ENCODE data around the gene TMEM255B.

The TMEM255B gene

DNA sequence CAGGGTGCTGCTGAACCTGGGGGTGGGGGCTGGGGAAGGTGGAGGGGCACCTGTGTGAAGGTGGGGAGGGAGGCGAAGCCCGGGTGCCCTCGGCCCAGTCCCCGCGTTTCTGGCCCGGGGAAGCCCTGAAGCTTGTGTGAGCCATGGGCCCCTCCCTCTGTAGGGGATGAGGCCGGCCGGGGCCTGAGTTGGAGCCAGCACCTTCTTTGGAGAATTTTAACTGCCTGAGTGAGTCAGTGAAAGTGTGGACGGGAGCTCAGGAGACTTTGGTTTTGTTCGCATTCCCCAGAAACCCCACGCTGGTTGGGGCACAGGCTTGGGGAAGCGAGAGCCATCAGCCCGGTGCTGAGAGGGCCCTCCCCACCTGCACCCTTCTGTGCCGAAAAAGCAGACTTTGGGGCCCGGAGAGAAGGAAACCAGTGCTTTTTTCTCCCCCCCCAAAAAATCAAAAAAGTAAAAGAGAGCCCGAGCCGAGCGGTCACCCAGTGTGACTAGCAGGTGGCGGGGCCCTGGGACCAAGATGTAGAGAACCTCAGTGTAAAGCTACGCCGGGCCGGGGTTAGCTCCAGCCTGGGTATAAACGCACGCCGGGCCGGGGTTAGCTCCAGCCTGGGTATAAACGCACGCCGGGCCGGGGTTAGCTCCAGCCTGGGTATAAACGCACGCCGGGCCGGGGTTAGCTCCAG, 45.1 kb downstream of the TMEM255B start:
- DNase-seq (ENCODE audit: low read depth in 3 of 3): no peak

DNA sequence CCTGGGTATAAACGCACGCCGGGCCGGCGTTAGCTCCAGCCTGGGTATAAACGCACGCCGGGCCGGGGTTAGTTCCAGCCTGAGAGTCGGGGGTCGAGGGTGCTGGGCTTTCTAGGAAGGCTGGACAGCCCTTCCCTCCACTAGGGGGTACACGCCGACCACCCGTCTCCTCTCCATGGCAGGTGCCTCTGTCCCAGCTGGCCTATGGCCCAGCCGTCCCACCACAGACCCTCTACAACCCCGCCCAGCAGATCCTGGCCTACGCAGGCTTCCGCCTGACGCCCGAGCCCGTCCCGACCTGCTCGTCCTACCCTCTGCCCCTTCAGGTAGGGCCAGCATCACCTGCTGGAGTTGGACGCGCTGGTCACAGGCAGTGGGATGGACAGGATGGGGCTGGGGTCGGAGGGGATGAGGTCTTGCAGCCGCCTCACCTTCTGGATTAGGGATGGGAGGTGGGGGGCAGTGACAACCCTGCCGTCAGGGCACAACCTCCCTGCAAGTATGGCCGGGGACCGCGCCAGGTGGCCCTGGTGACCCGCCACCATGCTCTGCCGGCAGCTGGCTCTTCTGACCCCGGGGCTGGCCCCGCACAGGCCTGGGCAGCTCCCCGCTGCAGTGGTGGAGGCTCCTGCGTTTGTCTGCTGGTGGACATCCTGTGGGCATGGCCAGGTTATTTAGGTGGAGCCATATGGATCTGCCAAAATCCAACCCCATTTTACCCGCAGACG, 45.8 kb downstream of the TMEM255B start:
- DNase-seq (ENCODE audit: low read depth in 3 of 3): no peak

DNA sequence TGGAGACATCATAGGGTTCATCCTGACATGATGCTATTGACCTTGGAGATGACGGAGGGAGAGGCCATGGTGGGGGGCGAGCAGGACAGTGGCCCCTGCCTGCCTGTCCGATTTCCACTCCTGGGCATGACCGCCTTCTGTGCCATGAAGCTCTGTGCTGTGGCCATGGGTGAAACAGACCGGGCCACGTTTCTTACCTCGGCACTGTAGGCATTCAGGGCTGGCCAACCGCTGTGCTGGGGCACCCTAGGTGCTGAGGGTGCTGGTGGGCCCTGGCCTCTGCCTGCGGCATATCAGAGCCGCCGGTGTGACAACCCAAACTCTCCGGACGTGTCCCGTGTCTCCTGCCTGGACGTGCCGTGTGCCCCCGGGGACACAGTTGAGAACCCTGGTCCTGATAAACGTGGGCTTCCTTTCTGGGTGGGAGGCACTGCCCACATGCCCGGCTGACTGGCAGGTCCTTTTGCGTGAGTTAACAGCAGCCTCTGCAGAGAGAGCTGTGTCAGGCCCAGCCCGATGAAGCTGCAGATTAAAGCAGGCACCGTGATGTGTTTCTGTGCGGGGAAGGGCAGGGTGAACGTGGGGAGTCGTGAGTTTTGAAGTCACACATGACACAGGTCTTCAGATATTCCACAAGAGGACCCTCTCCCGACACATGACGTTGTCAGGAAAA, 46.5 kb downstream of the TMEM255B start:
- no peak for DNase-seq (ENCODE audit: low read depth in 3 of 3)

DNA sequence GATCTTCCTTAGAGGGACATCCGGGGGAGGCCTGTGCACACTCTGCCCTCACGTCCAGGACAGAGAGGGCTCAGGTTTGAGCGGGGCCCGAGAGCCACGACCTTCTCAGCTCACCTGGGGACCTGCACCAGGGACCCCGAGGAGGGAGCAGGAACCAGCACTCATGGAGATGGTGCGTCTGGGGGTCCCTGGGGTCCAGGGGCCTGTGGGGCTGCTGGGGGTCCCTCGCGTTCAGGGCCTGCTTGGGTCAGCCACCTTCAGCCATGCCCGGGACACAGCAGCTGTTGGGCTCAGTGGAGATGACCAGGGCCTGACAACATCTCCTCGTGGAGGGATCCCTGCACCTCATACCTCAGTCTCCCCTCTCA, 47.1 kb downstream of the TMEM255B start:
- DNase-seq (ENCODE audit: low read depth in 3 of 3): no peak

DNA sequence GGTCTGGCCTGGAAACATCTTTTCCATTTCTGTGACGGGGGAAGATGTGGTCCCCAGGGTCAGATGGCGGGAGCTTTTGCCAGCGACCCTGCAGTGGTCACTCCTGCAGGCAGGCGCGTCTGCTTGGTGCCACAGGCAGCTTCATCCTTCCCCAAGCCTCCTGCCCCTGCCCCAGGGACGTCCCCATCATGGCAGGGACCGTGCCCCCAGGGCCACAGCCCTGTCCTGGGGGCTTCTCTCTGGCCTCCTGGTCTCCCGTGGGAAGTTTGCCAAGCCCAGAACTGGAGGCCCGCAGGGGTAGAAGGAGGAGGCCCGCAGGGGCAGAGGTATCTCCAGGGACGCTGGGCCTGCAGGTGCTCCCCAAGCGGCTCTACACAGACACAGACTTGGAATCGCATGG, 47.5 kb downstream of the TMEM255B start:
- DNase-seq (ENCODE audit: low read depth in 3 of 3): no peak

DNA sequence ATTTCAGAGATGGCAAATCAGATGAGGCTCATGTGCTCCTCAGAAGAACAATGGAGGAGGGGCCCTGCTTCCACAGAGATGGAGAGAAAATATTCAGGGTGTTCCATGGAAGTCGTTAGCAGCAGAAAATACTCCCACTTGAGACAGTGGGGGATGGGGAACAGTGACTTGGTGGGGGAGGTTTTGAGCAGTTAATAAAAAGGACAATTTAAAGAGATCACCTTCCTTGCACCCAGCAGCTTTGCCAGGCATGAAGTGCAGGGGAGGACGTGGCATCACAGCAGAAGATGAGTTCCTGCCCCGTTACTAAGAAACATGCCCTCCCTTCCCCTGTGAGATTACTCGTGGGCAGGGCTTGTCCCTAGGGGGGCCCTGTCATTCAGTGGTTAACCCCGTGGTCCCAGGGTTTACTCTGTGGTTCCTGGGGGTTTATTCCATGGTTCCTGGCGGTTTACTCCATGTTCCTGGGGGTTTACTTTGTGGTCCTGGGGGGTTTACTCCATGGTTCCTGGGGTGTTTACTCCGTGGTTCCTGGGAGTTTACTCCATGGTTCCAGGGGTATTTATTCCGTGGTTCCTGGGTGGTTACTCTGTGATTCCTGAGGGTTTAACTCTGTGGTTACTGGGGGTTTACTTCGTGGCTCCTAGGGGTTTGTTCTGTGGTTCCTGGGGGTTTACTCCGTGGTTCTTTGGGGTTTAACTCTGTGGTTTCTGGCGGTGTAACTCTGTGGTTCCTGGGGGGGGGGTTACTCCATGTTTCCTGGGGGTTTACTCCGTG, 49.2 kb downstream of the TMEM255B start:
- DNase-seq (ENCODE audit: low read depth in 3 of 3): no peak

DNA sequence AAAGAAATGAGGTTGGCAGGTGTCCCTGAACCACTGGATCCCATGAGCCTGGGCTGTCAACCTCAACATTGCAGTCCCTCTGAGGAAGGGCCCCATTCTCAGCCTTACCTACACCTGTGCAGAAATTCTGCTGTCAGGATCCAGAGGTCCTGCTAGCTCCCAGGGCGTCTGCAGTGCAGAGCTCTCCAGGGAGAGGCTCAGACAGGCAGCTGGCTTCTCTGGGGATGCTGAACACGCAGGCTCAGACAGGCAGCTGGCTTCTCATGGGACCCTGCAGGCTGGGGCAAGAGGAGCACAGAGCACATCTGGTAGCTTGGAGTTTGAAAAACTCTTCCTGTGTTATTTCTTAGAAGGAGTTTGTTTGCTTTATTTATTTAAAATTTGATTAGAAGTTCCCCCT, 50.9 kb downstream of the TMEM255B start:
- DNase-seq (ENCODE audit: low read depth in 3 of 3): no peak

DNA sequence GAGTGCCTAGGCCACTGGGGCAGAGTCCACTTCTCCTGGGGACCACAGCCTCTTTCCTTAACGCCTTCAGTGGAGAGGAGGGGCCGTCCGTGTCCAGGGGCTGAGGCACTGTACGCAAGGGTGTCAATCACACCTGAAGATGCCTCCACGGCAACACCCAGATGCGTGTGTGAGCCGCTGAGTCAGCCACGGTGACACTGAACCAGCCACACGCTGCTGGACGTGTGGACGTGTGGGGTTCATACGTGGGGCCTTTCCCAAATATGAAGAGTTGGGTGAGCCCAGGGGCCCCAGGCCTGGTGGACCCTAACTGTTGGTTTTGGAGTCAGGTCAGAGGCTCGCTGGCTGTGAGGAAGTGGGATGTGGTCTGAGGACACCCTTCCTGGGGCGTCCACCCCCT, 51.6 kb downstream of the TMEM255B start:
- DNase-seq (ENCODE audit: low read depth in 3 of 3): no peak

DNA sequence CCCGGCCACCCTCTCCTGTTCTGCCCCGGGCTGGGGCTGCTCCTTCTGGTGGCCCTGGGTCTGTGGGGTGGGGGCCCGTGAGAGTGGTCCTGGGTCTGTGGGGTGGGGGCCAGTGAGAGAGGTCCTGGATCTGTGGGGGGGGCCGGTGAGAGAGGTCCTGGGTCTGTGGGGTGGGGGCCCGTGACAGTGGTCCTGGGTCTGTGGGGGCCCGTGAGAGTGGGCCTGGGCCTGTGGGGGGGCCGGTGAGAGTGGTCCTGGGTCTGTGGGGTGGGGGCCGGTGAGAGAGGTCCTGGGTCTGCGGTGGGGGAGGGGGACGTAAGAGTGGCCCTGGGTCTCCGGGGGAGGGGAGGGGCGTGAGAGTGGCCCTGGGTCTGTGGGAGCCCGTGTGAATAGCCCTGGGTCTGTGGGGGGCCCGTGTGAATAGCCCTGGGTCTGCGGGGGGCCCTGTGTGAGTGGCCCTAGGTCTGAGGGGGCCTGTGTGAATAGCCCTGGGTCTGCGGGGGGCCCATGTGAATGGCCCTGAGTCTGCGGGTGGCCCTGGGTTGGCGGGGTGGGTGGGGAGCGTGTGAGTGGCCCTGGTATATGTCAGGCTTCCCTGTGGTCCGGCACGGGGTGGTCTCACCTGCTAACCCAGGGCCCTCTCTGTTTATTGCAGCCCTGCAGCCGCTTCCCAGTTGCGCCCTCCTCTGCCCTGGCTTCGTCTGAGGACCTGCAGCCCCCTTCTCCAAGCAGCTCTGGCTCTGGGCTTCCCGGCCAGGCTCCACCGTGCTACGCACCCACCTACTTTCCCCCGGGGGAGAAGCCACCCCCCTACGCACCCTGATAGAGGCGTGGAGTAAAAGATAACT, 52.3 kb downstream of the TMEM255B start:
- no peak for DNase-seq (ENCODE audit: low read depth in 3 of 3)

DNA sequence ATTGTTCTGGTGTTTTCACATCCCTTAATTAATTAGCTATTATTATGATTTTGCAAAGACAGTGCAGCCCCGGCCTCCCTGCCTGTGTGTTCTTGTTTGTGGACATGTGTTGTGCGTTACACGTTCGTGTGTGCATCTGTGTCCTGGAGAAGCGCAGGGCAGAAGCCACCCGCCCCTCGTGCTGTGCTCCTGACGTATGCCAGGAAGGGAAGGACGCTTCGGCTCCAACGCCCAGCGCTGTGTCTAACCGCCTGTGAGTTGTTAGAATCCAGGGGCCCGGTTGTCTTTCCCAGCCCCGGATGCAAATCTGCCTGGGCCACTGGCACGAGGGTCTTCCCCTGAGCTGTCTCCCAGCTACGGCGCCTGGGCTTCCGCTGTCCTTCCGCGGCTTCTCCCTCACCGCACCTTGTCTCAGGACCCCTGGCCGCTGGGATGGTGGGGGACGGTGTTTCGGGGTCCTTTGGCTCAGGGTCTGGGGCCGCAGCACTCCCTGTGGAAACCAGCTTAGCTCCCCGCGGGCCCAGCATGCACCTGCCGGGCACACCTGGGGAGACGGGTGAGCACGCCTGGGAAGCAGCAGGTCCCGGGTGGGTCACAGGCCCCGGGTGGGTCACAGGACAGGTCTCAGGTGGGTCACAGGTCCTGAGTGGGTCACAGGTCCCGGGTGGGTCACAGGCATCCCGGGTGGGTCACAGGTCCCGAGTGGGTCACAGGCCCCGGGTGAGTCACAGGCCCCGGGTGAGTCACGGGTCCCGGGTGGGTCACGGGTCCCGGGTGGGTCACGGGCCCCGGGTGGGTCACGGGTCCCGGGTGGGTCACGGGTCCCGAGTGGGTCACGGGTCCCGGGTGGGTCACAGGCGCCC, 53.4 kb downstream of the TMEM255B start:
- DNase-seq (ENCODE audit: low read depth in 3 of 3): no peak

DNA sequence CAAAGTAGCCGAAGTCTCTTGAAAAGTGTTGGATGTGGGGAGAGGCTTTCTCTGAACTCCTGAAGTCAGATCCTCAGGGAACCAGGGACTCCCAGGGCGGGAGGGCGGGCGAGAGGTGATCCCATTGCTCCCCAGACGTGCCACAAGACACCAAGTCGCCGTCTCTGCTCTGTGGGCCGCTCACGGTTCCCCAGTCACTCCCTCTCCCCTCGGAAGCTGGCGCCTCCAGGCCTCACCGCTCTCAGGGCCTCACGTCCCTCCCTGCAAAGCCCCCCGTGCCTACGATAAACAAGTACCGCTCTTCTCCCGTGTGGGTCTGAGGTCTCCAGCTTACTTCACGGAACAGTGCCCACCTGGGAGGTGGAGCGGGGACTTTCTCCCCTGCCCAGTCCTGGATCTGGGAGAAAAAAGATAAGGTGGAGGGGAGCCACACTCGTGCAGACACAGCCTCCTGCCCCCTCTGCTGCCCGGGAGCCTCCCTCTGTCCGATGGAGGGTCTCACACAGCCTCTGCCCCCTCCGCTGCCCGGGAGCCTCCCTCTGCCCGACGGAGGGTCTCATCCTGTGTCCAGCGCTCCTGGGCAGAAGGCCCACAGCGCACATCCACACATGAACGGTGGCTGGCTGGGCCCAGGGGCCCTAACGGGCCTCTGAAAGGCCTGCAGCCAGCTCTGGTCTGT, 54.2 kb downstream of the TMEM255B start:
- no peak for DNase-seq (ENCODE audit: low read depth in 3 of 3)

DNA sequence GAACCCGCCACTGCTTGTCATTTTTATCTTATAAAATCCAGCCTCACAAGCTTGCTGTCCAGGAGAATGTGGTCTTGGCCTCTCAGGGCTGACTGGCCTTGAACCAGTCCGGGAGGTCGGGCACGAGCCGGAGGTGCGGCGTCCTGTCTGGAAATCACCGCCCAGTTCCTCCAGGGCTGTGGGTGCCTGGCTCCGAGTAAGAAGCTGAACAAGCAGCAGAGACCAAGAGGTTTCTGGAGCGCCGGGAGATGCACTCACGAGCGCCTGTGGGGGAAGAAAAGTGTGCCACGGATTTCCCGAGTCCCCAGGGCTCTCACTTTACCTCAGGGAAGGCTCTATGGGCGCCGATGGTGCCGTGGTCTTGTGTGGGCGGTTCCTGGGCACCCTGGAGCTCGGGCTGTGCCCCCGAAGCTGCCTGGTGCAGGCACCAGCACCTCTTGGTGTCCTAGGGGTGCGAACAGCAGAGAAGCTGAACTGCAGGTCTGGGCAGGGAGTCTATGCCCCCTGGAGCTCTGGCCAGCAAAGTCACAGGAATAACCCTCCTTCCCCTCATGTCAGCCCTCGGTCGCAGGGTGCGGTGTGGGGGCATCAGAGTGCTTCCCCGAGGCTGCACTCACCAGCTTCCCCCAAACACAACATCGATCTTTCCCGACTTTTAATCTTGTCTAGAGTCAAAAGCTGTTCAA, 54.9 kb downstream of the TMEM255B start:
- DNase-seq (ENCODE audit: low read depth in 3 of 3): no peak

DNA sequence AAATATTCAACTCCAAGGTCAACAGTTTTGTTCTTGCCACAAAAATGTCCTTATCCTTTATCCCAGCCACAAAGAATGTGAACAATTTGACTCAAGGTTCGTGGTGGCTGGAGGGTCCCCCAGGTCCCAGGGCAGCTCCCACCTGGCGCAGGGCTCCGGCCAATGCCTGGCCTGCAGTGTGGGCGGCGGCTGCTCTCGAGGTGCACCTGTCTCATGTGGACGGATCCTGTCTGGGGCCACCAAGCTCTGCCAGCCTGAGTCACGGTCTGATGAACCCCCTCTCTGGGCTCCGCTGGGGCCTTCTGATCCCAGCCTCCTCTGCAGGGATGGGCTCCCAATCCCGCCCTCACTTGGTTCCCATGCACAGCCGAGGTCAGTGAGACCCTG, 55.4 kb downstream of the TMEM255B start:
- DNase-seq (ENCODE audit: low read depth in 3 of 3): no peak

DNA sequence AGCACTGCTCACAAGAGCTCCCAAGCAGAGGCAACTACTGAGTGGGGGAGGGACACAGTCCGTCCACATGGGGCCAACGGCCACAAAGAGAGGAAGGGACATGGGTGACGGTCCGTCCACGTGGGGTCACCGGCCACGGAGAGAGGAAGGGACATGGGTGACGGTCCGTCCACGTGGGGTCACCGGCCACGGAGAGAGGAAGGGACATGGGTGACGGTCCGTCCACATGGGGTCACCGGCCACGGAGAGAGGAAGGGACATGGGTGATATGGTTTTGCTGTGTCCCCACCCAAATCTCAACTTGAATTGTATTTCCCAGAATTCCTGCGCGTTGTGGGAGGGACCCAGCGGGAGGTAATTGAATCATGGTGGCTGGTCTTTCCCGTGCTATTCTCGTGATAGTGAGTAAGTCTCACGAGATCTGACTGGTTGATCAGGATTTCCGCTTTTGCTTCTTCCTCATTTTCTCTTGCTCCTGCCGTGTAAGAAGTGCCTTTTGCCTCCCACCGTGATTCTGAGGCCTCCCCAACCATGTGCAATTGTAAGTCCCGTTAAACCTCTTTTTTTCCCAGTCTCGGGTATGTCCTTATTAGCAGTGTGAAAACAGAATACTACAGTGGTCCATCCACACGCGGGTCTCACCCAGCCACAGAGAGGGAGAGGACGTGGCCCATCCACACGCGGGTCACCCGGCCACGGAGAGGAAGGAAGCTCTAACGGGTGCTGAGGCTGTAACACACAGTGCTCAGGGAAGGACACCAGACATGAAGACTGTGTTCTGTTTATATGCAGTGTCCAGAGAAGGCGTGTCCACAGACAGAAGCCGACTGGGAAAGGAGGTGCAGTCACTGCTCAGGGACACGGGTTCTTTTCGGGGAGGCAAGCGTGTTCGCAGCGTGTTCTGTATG, 56.4 kb downstream of the TMEM255B start:
- DNase-seq (ENCODE audit: low read depth in 3 of 3): no peak

DNA sequence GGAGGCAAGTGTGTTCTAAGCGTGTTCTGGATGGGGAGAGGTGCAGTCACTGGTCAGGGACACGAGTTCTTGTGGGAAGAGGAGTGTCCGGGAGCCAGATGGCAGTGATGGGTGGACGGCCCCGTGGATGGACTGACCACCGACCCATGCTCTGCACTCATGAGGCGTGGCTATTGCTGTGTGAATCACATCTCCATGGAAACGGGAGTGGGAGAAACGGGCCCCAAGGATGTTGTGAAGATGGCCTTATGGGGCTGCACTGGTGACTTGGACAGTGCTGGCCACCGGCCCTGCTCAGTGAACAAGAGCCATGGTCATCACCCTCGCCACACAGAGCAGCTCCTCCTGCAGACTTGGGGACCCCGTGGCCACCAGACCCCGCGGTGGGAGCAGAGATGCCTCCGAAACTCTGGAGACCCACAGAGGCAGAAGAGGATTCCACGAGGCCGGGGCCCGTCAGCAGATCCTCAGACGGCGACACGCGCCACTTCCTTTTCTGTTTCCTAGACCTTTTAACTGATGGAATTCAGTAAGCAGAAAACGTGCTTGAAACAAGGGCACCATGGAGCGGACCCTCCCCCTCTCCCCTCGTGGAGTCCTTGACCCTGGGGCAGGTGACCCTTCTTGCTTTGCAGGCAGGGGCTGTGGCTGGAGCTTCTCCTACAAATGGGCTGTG, 57.4 kb downstream of the TMEM255B start:
- DNase-seq (ENCODE audit: low read depth in 3 of 3): no peak

DNA sequence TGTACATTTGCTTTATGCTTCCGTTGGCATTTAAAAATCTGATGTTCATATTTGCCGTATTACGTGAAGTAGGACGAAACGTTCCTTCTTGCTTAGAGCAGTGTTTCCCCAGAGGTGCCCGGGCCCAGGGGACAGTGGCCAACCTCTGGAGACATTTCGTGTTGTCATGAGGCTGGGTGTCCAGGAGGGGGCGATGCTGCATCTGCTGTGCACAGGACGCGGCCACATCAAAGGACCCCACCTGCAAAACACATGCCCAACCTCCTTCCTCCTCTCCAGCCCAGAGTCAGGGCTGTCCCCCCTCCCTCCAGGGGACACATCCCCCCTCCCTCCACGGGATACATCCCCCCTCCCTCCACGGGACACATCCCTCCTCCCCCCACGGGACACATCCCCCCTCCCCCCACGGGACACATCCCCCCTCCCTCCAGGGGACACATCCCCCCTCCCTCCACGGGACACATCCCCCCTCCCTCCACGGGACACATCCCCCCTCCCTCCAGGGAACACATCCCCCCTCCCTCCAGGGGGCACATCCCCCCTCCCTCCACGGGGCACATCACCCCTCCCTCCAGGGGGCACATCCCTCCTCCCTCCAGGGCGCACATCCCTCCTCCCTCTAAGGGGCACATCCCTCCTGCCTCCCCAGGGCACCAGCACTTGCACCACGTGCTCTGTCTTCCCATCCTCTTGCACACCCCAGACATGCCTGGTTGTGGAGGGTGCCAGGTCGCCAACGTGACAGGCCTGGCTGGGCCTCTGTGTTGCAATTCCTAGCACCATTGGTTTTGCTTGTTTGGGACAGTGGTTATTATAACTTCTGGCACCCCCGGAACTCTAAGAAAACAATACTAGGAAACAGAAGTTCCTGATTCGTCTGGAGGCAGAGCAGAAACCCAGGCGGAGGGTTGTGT, 58.2 kb downstream of the TMEM255B start:
- DNase-seq (ENCODE audit: low read depth in 3 of 3): peak; percentile 64 to 75 (median 69)
